HG02884 (cell line): Measurements from ENCODE around the gene SLC9A8.
"Not testable (repeated sequence)": the region's sequence is repeated elsewhere in the genome, so short reads cannot be mapped to it uniquely, and the experiment has no call there.

Experiments
- ATAC-seq: cut with Tn5 transposase; IDR thresholded peaks from one replicate; pipeline ENCODE4 v1.9.1; 2021; ENCODE audit warnings: mild to moderate bottlenecking, moderate library complexity; ENCODE audit not compliant: unreplicated experiment

The SLC9A8 gene

GRCh38 chr20:49812507-49813304, at the start of gene SLC9A8:
Gene SLC9A8 (plus strand): TSS chr20:49812828. CDS start chr20:49812923, 95 bp downstream.
- peak; percentile 78 for ATAC-seq

- no peak for ATAC-seq
Observed at GRCh38 chr20:49762940-49763766, 49.5 kb upstream of the SLC9A8 start.

- ATAC-seq: no peak
Observed at GRCh38 chr20:49765413-49765736, 47.3 kb upstream of the SLC9A8 start.

- no peak for ATAC-seq
Observed at GRCh38 chr20:49765846-49766541, 46.6 kb upstream of the SLC9A8 start.

- no peak for ATAC-seq
Observed at GRCh38 chr20:49766979-49767521, 45.6 kb upstream of the SLC9A8 start.

- no peak for ATAC-seq
Observed at GRCh38 chr20:49768204-49769047, 44.2 kb upstream of the SLC9A8 start.

GRCh38 chr20:49769048-49769581, 43.5 kb upstream of the SLC9A8 start:
- ATAC-seq: no peak

GRCh38 chr20:49770634-49771033, 42.0 kb upstream of the SLC9A8 start:
- ATAC-seq: no peak

- ATAC-seq: not testable (repeated sequence)
Observed at GRCh38 chr20:49774213-49774612, 38.4 kb upstream of the SLC9A8 start.

- ATAC-seq: no peak
Observed at GRCh38 chr20:49775229-49775693, 37.4 kb upstream of the SLC9A8 start.

GRCh38 chr20:49779972-49780371, 32.7 kb upstream of the SLC9A8 start:
- ATAC-seq: no peak

GRCh38 chr20:49781676-49782075, 31.0 kb upstream of the SLC9A8 start:
- ATAC-seq: no peak

- not testable (repeated sequence) for ATAC-seq
Observed at GRCh38 chr20:49782439-49782838, 30.2 kb upstream of the SLC9A8 start.

GRCh38 chr20:49783021-49783995, 29.3 kb upstream of the SLC9A8 start:
- ATAC-seq: not testable (repeated sequence)

GRCh38 chr20:49784291-49784690, 28.3 kb upstream of the SLC9A8 start:
- no peak for ATAC-seq

- no peak for ATAC-seq
Observed at GRCh38 chr20:49785149-49785851, 27.3 kb upstream of the SLC9A8 start.

- no peak for ATAC-seq
Observed at GRCh38 chr20:49785852-49786175, 26.8 kb upstream of the SLC9A8 start.

- no peak for ATAC-seq
Observed at GRCh38 chr20:49786196-49786595, 26.4 kb upstream of the SLC9A8 start.
